ENCODE measurements around the gene ATP9A.

Gene ATP9A

DNA sequence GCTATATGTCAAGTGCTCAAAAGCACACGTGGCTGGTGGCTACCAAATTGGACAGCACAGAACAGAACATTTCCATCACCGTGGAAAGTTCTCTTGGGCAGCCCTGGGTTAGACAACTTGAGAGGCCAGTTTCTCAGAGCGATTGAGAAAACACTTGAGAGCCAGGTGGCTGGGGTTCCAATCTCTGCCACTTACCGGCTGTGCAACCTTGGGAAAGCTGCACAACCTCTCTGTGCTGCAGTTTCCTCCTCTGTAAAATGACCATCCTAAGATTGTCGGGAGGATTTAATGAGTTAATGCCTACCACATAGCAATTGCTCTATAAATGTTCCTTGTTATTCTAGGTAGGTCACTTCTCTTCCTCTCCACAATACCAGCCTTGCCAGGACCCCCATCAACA is 200.6 kb downstream of the ATP9A start:
- no peak for DNase-seq

DNA sequence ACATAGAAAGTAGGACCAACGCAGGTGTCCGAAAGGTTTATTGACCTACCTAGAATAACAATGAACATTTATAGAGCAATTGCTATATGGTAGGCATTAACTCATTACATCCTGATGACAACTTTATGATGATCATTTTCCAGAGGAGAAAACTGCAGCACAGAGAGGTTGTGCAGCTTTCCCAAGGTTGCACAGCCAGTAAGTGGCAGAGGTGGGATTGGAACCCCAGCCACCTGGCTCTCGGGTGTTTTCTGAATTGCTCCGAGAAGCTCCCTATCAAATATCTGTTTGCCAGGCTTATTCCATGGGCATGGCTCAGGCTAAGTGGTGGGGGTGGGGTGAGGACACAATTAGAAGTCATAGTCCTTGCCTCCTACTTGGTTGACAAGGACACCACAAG is 201.6 kb downstream of the ATP9A start:
- no peak for DNase-seq

DNA sequence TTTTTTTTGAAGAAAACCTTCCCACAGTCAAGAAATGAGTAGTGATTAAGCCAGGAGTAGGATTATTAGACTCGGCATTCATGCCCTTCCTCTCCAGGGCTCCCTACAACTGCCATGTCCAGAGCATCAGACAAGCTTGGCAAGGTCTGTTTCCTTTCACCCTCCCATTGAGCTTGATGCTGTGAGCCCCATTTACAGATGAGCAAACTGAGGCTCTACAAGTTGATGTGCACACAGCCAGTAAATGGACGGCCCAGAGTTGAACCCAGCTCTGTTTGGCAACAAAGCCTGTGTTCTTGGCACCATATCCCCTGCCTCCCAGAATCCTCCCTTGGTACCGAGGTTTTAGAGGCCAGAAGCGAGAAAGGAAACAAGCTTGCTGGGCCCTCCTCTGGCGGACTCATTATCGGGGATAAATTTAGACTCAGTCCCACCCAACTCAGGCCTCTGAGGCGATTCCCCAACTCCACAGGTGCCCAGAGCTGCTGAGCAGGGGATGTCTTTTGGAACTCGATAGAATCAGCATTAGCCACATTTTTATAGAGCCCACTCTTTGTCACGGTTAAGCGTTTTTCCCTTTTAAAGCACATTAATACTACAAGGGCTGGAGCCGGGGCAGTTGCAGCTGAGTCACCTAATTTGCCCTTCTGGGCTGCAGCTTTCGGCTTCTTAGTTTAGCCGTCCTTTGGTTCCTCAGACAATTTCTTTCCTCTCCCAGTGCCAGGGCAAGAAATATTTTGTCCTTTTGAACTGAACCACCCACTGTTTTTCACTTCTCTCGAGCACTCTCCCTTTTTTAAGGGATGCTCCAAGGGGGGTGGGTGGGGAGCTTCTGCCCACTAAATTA is 202.7 kb downstream of the ATP9A start:
- DNase-seq: peak; percentile 22

DNA sequence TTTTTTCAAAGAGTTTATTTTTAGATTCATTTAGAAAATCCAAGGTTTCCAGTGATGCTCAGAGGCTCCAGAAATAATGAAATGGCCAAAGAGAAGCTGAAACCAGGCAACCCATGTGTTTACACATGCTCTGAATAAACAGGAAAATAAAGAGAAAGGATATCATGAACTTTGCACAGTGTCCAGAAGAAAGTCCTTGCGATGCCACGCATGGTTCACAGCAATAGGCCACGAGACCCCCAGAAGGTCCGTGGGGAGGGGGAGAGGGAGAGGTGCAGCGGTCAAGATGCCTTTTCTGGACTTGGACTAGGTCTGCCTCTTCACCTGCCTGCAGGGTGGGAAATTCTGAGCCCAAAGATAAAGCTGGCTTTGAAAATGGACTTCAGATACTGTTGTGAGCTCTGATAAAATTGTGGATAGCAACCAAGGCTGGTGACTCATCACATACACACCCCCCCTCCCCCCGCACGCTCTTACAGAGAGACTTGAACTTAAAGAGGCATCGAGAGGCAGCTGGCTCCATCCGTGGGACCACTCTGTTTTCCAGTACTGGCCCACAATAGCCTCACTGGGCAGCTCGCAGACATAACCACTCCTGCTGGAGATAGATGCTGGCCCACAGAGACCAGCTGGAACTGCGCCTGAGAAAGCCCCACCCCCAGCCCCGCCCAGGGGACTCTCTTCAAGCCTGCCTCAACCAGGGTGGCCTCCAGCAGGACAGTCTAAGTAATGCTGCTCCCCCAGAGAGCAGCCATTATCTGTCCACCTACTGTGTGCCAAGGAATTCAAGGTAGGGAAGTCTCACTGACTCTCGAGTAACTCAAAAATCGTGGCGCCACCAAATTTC is 204.5 kb downstream of the ATP9A start:
- DNase-seq: peak; percentile 62

DNA sequence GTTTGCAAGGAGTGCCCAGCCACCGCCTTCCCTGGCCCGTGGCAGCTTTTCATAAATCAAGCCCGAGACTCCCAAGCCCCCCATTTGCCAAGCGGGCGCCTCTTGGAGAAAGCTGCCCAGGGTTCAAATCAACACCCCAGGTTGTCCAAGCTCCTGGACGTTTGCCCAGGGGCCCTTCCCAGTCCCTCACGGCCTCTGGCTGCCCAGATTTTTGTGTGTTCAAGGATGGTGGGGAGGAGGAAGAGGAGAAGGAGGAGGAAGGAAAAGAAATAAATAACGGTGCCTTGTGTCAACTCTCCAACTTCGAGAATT is 205.1 kb downstream of the ATP9A start:
- no peak for DNase-seq

DNA sequence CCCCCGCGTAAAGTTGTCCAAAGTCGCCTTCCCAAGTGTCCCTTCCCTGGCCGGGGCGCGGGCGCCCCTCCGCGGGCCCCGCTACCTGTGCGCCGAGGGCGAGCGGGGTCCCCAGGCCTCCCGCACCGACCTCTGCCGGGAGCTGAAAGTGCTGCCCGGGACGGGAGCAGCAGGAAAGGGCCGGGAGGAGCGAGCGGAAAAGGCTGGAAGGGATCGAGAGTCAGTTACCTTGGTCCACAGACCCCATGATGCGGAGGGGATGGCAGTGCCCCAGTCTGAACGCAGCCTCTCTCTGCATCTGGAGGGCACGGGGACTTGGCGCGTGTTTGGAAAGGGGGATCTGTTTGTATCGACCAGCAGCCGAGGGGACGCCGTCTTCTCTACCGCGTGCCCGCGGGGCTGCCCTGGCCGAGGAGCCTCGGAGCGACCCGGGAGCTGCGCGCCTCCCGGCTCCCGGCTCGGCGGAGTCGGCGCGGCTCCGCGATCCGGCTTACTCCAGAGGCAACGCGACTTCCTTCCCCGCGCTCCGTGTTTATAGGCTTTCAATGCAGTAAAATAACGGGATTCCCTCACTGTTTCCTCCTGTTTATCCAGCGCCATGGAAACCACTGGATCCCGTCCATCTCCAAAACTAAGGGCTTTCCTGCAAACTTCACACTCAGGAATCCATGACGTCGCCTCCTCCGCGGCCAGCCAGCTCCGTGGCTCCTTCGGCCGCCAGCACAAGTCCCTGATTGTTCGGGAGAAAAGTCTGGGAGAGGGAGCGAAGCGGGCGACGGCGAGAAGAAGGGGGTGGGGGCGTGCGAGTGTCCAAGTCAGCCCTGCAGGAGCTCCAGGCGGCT is 205.6 kb downstream of the ATP9A start:
- DNase-seq: peak; percentile 88

DNA sequence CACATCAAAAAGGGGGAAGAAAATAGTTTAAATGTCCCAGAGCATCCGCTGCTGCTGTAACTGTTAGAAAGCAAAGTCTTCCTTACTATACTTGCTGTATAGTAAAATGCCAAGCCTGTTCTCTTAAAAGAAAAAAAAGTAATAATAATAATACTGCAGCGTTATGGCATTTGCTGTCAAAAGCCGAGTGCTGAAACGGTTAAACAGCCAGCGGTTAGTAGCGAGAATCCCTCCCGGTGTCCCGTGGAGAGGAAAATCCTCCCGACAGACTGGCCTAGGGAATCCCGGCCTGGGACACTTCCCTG is 206.2 kb downstream of the ATP9A start:
- peak; percentile 16 for DNase-seq

DNA sequence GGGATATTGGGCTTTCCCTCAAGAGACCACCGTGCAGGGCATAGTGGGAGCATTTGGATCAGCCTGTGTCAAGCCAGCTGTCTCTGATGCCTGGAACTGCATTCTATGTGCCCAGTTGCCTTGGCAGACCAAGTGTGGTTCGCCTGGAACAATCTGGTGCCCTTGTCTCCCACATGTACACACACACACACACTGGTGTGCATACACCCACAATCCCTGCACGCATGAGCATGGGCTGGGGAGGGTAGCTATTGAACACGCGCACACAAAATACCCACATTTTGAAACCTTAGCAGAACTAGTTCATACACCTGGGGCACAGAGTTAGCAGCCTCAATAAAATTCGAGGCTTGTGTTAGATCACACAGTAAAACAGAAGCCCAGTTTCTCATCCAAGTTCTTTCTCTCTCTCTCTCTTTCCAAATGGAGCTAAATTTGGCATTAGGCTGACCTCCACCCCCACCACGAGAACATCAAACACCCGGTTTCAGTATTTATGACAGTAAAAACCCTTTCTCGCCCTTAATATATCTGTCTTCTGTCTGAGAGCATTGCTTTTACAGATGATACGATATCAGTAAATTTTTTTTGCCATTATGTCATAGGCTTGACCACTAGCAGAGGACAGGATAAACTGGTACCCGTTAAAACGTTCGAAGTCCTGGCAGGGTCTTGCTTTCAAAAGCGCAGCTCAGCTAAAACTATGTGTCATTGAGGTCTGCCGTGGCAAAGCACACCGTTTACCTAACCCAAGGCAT is 207.5 kb downstream of the ATP9A start:
- DNase-seq: no peak

DNA sequence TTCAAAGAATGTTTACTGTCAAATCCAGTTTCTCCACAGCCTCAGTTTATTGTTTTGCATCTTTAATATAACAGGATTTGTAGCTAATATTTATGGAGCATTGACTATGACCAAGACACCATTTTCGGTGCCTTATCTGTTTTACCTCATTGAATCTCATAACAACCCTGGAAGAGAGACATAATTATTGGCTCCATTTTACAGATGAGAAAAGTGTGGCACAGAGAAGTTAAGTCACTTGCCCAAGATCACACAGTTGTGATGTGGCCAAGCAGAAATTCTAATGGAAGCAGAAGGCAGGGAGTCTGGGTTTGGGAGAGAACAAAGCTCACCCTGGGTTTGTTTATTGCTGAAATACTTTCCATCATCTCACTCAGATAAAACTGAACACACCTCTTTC is 208.1 kb downstream of the ATP9A start:
- no peak for DNase-seq

DNA sequence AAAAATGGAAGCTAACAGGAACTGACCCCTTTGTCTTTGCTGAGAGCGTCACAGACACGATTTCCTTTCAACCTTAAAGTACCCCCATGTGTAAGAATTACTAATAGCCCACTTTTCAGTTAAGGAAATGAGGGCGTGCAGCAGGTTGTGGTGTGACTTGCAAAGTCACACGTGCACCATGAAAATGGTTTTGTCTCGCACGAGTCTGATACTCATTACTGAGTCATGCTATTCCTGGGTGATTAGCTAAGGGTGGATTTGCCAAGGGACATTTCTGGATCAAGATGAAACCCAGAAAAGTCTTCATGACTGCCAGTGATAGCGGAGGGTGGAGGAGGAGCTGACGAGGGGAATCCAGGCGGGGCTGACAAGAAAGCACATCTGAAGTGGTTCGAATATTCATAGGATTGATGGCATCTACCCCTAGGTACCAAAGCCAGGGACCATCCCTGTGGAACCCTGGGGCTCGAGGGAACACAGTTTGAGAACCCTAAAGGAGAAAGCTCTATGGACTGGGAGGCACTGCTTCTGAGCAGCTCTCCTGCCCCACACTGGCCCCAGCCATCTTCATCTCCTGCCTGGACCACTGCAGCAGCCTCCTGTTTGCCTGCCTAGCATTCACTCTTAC is 213.5 kb downstream of the ATP9A start:
- no peak for DNase-seq

DNA sequence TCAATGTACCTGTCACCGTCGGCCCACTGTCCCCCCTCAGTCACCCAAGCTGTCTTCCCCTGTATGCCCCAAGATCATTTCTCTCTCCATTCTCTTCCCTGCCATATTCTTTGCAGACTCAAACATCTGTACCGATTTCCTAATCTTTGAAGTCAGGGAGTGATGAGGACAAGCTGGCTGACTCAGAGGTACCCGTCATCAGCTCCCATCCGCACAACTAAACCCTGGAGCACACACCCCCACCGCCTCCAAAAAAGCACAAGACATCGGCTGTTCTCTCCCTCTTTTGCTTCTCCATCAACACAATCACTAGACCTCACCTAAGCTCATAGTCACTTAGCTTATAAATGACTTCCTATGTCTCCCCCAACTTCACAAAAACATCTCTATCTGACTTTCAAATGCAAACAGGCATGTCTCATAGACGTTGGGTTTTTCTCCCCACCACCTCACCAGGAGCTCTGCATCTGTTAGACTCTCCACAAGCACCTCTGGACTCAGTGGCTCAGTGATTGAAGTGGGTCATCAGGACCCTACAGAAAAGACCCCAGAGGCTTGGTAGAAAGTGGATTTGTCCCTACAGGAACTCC is 214.2 kb downstream of the ATP9A start:
- no peak for DNase-seq

DNA sequence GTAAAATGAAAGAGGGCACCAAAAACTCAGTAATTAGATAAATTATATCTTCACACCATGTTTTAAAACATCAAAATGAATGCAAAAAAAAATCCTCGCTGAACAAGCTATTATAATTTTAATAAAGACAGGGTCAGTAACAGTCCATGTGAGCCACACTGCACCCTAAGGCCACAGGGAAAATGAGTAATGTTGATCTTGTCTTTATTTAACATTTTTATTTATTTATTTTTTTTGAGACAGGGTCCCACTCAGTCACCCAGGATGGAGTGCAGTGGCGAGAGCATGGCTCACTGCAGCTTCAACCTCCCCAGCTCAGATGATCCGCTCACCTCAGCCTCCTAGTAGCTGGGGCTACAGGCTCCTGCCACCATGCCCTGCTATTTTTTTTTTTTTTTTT is 217.0 kb downstream of the ATP9A start:
- no peak for DNase-seq

DNA sequence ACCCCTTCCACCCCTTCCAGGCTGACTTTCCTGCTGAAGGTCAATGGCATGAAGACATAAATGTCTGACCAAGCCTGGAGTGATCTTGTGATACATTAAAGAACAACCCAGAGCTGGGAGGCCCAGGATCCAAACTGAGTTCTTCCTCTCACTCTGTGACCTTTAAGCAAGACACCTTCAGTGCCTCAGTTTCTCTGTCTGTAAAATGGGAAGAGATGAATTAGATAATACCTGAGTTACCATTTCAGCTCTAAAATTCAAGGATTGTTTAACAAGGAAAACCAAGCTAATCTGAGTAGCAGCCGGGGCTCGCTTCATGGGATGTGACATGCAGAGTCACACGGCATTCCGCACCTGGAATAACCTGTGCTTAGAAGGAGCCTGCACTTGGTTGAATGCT is 218.7 kb downstream of the ATP9A start:
- DNase-seq: no peak

DNA sequence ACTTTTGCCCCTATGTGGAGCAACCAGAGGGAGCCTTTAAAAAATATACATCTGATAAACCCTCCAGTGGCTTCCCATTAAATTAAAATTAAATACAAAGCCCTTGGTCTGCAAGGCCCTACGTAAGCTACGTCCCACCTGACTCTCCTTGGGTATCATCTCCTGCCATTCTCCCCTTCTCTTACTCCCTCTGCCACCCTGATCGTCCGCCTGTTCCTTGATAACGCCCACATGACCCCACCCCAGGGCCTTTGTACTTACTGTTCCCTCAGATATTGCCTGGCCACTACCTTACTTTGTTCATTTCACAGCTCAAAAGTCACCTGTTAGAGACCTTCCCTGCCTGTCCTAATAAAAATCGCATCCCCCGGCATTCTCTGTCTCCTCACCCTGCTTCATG is 220.2 kb downstream of the ATP9A start:
- DNase-seq: no peak
